ENCODE results near the gene DLG3.

DNA sequence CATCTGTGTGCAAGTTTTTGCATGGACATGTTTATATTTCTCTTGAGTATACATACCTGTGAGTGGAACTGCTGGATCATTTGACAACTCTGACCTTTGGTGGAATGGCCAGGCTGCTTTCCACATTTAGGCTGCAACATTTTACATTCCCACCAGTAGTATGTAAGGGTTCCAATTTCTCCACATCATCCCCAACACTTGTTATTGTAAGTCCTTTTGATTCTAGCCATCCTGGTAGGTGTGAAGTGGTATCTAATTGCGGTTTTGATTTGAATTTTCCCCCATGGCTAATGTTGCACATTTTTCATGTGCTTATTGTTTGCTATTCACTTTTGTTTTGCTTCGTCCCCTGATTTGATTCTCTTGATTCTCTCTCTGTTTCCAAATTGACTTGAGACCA lies 16.4 kb downstream of the DLG3 start:
- TF ChIP-seq, protein P1, sequence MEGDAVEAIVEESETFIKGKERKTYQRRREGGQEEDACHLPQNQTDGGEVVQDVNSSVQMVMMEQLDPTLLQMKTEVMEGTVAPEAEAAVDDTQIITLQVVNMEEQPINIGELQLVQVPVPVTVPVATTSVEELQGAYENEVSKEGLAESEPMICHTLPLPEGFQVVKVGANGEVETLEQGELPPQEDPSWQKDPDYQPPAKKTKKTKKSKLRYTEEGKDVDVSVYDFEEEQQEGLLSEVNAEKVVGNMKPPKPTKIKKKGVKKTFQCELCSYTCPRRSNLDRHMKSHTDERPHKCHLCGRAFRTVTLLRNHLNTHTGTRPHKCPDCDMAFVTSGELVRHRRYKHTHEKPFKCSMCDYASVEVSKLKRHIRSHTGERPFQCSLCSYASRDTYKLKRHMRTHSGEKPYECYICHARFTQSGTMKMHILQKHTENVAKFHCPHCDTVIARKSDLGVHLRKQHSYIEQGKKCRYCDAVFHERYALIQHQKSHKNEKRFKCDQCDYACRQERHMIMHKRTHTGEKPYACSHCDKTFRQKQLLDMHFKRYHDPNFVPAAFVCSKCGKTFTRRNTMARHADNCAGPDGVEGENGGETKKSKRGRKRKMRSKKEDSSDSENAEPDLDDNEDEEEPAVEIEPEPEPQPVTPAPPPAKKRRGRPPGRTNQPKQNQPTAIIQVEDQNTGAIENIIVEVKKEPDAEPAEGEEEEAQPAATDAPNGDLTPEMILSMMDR (IDR thresholded peaks at IDR 0.05), result no peak
- TF ChIP-seq POLR2A (IDR thresholded peaks at IDR 0.05), result no peak

All from heart left ventricle (tissue), 13 donors.